Posterior cingulate gyrus (tissue), 11 donors: ENCODE data around the gene EOMES.
A peak's percentile ranks its signal among the peaks of the same experiment; 100 is the strongest.

Source experiments
- DNase-seq, 10 donors: peaks; one replicate each; pipeline versions ENCODE4 v3.0.0 to v3.0.0-alpha.2; 2020 to 2021; ENCODE audit warnings: mixed read lengths in 3 of 10
- intact Hi-C: fragments of 100-400 bp; cut with DNase I; formaldehyde crosslinking; loops from one replicate; pipeline ENCODE4 v1.15.1; 2023

Gene EOMES

DNA sequence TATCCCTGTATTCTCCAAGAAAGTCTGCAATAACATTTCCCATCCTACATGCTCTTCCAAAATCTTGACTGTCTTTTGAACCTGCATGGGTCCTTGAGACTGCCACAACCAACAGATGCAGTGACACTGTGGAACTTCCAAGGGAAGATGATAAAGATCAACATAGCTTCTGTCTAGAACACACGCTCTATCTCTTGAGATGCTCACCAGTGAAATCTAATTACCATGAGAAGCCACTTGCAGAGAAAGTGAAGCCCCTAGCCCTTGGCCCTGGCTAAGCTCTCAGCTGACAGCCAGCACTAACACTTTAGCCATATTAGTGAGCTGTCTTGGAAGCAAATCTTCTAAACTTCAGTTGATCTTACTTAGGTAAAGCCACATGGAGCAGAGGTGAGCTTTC lies 36.6 kb downstream of the EOMES start:
- no peak for DNase-seq
- intact Hi-C loops = loop anchor here (10.0 kb wide), 1 partner anchor 201 kb away; the partner anchor contains the start of gene SLC4A7

DNA sequence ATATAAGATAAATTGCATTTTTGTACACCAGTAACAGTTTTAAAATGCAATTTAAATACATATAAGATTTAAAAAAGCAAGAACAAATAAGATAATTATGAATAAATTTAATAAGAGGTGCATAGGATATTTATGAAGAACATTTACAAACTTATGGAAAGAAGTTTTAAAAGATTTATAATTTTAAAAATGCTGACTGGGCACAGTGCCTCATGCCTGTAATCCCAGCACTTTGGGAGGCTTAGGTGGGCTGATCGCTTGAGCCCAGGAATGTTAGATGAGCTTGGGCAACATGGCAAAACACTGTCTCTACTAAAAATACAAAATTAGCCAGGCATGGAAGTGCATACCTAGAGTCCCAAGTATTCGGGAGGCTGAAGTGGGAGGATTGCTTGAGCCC lies 37.8 kb downstream of the EOMES start:
- DNase-seq = no peak
- intact Hi-C loops = loop anchor here (5.0 to 10.0 kb wide), 2 partner anchors 200 to 372 kb away; partner anchors contain the start of gene SLC4A7

DNA sequence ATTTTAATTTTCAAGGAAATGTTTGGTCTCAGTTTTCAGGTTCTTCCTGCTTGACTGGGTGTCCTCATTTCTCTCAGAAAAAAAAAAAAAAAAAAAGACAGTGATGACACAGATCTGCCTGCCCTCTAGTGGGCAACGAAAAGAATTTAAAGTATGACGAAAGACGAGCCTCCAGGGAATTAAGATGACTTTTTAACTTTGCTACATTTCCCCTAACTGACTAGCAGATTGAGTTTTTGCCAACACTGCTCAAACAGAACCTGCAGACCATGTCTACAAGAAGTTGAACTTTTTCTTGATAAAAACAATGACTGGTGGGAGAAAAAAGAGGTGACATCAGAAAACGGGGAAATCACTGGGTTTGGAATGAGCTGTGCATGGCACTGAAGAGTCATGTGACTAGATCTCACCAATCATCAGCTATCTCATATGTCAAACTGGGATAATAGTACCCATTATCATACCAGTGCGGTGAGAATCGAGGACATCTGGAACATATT lies 40.8 kb downstream of the EOMES start:
- no peak for DNase-seq
- intact Hi-C loops = loop anchor here (5.0 to 10.0 kb wide), 2 partner anchors 196 to 369 kb away; partner anchors contain the start of gene SLC4A7

DNA sequence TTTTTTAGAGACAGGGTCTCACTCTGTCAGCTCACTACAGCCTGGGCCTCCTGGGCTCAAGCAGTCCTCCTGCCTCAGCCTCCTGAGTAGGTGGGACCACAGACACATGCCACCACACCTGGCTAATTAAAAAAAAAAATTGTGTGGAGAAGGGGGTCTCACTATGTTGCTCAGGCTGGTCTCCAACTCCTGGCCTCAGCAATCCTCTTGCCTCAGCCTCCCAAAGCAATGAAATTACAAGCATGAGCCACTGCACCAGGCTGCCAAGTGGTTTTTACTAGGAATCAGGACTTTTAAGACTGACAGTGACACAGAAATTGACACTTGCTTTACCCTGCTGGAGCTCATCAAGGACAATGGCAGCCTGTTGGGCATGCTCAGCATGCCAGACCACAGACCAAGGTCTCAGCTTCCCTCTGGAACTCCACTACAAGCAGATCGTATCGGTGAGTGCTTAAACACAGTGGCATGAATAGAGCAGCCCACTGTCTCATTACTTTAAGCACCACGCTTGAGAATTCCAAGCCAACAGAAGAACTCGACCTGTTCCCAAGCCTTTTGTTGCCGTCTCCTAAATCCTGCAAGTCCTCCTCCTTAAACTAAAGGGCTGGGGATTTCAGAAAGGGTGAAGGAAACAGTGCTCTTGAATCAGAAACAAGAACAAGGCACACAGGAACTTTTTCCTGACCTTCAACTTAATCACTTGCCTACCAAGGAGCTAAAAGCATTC lies 41.4 kb downstream of the EOMES start:
- intact Hi-C loops = loop anchor here (5.0 to 10.0 kb wide), 2 partner anchors 196 to 368 kb away; partner anchors contain the start of gene SLC4A7
- no peak for DNase-seq

DNA sequence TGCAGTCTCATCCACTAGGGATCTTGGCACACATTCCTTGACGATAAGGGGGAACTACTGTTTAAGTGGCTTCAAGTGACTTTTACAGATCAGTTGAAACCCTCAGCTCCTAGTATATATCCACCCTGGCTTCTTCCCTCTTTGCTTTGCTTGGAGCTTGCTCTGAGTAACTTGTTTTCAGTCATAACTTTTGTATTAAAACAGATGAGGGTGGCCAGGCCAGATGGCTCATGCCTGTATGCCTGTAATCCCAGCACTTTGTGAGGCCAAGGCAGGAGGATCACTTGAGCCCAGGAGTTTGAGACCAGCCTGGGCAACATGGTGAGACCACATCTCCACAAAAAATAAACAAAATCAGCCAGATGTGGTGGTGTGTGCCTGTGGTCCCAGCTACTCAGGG lies 42.4 kb downstream of the EOMES start:
- intact Hi-C loops = loop anchor here (5.0 to 10.0 kb wide), 2 partner anchors 195 to 367 kb away; partner anchors contain the start of gene SLC4A7
- no peak for DNase-seq

DNA sequence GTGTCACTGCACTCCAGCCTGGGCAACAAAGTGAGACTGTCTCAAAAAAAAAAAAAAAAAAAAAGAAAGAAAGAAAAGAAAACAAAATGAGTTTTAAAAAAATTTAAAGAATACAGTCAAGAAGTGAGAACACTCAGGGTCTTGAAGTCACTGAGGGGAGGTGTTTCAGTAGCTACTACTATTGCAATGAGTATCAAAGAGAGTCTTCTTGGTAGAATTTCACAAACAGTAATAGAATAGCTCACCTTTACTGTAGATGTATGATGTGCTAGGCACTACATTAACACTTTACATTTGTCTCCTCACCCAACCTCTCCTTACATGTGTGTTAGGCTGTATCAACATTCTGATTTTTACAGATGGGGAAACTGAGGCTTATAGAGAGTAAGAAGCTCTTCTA lies 43.9 kb downstream of the EOMES start:
- intact Hi-C loops = no loop called here
- DNase-seq = no peak

DNA sequence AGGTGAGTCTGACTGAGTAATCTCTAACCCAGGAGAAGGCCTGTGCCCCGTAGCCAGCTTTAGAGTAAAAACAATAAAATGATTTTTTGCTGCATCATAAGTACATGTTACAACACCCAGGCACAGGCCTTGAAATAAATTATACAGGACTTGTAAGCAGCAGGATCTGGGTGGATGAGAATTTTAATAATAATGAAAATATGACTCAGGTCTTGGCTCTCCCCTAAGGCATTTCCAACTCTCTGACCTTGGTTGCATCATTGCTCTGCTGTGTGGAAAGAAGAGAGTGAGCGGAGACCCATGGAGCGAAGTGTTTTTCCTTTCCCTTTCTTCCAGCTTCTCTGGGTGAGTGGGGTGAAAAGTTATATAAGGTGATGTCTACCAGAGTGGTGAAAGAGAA lies 44.6 kb downstream of the EOMES start:
- DNase-seq = no peak
- intact Hi-C loops = no loop called here

DNA sequence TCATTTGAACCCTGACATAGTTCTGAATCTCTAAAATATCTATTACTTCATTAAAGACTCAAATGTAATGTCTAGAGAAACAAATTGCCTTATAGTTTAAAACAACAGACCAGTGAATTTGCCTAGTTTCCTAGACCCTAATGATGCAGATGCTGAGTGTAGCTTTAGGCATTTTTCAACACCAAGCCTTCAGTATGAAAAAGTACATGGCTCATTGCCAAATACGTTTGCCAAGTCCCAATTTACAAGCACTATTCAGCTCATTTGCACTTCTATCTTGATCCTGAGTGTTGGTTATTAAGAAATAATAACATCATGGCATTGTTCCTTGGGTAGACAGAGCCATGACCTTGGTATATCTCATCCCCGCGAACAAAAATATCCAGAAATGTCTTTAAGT lies 46.8 kb downstream of the EOMES start:
- intact Hi-C loops = no loop called here
- DNase-seq = no peak

DNA sequence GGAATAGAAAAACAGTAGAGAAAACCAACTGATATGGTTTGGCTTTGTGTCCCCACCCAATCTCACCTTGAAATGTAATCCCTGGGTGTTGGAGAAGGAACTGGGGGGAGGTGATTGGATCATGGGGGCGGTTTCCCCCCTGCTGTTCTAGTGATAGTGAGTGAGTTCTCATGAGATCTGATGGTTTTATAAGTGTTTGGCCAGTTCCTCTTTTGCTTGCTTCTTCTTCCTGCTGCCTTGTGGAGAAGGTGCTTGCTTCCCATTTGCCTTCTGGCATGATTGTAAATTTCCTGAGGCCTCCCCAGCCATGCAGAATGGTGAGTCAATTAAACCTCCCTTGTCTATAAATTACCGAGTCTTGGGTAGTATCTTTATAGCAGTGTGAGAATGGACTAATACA lies 48.4 kb downstream of the EOMES start:
- intact Hi-C loops = no loop called here
- no peak for DNase-seq

DNA sequence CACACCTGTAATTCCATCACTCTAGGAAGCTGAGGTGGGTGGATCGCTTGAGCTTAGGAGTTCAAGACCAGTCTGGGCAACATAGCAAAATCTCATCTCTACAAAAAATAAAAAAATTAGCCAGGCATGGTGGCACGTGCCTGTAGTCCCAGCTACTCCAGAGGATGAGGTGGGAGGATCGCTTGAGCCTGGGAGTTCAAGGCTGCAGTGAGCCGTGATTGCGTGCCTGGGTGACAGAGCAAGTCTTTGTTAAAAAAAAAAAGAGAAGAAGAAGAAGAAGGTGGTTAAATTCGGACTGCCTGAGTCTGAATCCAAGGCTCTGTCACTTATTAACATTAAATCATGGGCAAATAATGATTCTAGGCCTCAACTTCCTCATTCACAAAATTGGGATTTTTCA lies 51.0 kb downstream of the EOMES start:
- no peak for DNase-seq
- intact Hi-C loops = no loop called here

DNA sequence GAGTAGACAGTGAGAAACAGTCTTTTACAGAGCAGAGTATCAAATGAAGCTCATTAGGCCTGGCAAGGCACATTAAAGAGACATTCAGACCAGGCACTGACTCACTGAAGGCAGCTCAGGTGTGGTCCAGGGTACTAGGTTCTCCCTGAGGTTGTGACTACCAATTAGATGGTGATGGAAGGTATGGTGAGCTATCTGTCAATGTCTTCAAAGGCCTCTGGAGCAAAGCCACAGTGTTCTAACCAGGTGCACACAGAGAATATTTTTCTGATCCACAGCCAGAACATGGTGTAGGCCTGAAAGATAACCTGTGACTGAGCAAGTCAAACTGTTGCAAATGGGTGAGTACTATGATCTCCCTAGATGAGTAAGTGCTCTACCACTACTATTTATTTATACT lies 51.5 kb downstream of the EOMES start:
- intact Hi-C loops = no loop called here
- no peak for DNase-seq

DNA sequence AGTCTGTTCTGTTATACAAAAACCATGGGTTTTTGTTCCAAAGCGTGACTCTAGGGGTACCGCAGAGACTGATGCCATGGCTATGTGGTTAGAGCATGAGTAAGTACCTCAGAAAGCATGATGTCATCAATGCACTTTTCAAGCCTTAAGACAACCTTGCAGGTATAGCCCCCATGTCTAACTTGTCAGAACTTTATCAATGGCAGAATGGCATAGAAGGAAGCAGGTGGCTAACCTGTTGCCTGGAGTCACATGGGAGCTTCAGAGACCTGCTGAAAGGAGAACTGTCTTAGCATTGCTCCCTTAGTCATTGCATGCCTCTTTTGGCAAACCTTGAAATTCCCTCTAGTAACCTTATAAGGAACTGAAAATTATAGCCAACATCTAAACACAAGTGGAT lies 52.5 kb downstream of the EOMES start:
- intact Hi-C loops = no loop called here
- no peak for DNase-seq

DNA sequence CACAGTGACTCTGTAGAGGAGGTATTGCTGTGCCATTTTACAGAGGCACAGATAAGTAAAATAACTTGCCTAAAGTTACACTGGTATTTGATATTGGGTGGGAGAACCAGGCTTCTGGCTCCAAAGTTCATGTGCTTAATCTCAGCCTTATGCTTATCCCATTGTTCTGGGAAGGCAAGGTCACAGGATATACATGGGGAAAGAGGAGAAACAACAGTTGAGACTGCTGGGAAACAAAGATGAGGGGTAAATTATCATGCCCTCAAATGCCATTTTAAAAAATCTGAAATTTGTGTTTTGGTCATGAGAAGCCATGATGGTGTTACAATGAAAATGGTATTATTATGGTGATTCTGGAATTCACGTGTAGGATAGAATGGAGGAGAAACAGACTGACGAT lies 54.4 kb downstream of the EOMES start:
- intact Hi-C loops = no loop called here
- no peak for DNase-seq

DNA sequence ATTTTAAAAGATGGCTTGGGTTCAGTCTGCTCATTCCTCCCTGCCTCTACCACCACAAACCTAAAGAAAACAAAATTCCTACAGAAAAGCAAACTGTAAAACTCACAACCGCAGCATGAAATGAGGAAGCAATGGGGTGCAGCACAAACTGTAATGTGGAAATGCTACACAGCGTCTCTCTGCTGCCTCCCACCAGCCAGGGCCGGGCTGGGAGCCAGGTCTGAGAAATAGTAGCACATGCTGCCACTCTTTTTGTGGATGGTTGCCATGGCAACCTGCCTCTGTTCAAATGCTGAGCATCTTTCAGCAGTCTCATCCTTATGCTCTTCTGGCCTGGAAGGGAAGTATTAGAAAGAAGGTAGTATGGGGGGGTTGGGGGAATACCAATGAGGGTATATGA lies 55.4 kb downstream of the EOMES start:
- peak; percentile 55 to 98 (median 86) for DNase-seq
- intact Hi-C loops = no loop called here

DNA sequence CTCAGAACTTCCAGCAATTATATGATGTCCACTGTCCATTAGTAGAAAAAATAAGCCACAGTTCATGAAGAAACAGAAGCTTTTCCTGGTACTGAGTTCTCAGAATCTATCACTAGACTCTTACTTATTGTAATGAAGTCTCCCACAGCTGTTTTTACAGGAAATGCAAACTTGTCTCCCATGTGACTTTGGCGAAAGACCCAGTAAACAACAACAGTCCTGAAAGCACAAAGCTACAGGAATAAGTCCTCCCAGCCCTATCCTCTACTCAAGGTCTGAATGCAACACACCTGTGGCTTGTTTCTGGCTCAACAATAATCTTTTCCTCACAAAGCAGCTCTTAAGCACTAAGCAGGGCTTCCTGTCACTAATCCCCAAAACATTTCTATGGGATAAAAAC lies 55.9 kb downstream of the EOMES start:
- intact Hi-C loops = no loop called here
- no peak for DNase-seq
